Vagina (tissue), 2 donors: ENCODE measurements around the gene RAB27A. TPM values are rescaled to one million over a fixed set of nuclear protein-coding genes. Genes with fewer than 3 reads are reported as not detected.

Source experiments
- DNase-seq, 2 donors: peaks; one replicate each; pipeline ENCODE4 v3.0.0-alpha.2; 2017; ENCODE audit errors: extremely low spot score in 2 of 2
- H3K27ac ChIP-seq: fragments of 200-600 bp; sonication (generic); one replicate; pipeline ENCODE4 v1.5.1; 2019
- H3K27me3 ChIP-seq: fragments of 200-600 bp; sonication (generic); one replicate; pipeline ENCODE4 v1.5.1; 2019
- H3K36me3 ChIP-seq, 2 donors: fragments of 200-600 bp; sonication (generic); one replicate each; pipeline ENCODE4 v1.5.1; 2017 to 2019
- H3K4me1 ChIP-seq: fragments of 200-600 bp; sonication (generic); one replicate; pipeline ENCODE4 v1.5.1; 2019
- H3K4me3 ChIP-seq, 2 donors: fragments of 200-600 bp; sonication (generic); 1 replicate in 1 of 2; 2 replicates in 1 of 2; pipeline ENCODE4 v1.5.1; 2016 to 2019
- H3K9me3 ChIP-seq: fragments of 200-600 bp; sonication (generic); one replicate; pipeline ENCODE4 v1.5.1; 2019
- POLR2A ChIP-seq, 2 donors: fragments of 450-650 bp; IDR thresholded peaks; one replicate each; pipeline ENCODE4 v1.6.1; 2017; ENCODE audit warnings: antibody characterized with exemption in 2 of 2, mild to moderate bottlenecking in 2 of 2, moderate library complexity in 2 of 2
- POLR2AphosphoS5 ChIP-seq, 2 donors: sonication (generic); formaldehyde crosslinking; IDR thresholded peaks; one replicate each; pipeline ENCODE4 v1.9.0; 2017; ENCODE audit warnings: antibody characterized with exemption in 2 of 2, mild to moderate bottlenecking in 2 of 2, low read depth in 1 of 2; ENCODE audit not compliant: insufficient read depth in 1 of 2
- intact Hi-C: fragments of 100-400 bp; cut with DNase I; formaldehyde crosslinking; loops from one replicate; pipeline ENCODE4 v1.15.1; 2023
- total RNA-seq: library from RNA; depleted of rRNA; stranded (reverse); fragments of >200 nt; gene quantifications from one replicate; pipeline ENCODE4 v1.2.3, GENCODE V29; 2016
- TF ChIP-seq, protein P1 (sequence below), 3 experiments: fragments of 450-650 bp in 2 of 3; fragments of 200-600 bp in 1 of 3; sonication (generic) in 1 of 3; IDR thresholded peaks; one replicate each; pipeline ENCODE4 v1.5.1; 2017 to 2019; ENCODE audit warnings: antibody characterized with exemption in 3 of 3, mild to moderate bottlenecking in 2 of 3, moderate library complexity in 2 of 3

RAB27A gene
- total RNA-seq, 1 donor from 2014 or later = 29.5 TPM

DNA sequence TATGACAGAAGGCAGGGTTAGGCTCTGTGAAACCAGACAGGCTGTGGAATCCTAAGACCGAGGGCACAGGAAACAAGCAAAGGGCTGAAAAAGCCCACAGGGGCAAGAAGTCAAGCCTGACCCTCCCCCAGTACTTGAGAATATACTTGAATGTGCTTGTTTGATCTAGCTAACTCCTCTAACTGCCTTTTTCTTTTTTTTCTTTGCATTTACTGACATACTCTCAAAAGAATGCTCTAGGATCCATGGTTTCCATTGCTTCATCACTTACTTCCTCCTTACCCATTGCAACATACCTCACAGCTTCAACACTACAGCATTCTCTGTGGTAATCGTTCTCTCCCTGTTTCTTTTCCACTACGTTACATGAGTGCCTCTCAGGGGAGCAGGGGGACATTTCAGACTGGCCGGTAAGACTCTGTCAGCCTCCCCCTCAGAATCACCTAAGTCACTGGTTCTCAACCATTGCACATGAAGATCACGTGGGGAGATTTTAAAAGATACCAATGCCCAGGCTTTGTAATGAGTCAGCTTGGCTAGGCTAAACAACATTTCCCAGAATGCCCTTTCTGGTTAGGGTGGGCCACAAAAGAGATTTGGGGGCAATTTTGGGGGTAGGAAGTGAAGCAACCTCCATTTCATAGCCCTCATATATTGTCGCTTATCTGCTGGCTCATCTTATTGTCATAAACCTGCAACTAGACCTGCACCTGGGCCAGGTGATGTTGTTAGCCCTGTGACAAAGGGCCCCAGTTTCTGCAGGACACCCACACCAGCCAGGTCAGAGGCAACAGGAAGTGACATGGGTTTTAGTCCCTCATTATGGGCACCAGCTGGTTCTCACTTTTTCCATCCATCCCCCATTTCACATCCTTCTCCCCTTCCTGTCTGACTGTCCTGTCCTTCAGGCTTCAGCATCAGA lies 68.3 kb downstream of the RAB27A start:
- H3K4me3 ChIP-seq = no peak overlapping the region
- peaks cover 9% of the 10 kb centered on the region for H3K4me1 ChIP-seq
- H3K36me3 ChIP-seq = peaks cover 0 to 6% of the 10 kb centered on the region in 2 donors
- DNase-seq = no peak
- H3K27me3 ChIP-seq = no peaks in the 10 kb centered on the region
- peak overlapping the region; percentile 62 for H3K27ac ChIP-seq
- intact Hi-C loops = no loop called here
- TF ChIP-seq POLR2AphosphoS5 (IDR thresholded peaks at IDR 0.05; ENCODE audit: insufficient read depth in 1 of 2, low read depth in 1 of 2) (peak in 1 of 2 donors; percentile 59), POLR2A (IDR thresholded peaks at IDR 0.05) (no peak)
- TF ChIP-seq, protein P1, sequence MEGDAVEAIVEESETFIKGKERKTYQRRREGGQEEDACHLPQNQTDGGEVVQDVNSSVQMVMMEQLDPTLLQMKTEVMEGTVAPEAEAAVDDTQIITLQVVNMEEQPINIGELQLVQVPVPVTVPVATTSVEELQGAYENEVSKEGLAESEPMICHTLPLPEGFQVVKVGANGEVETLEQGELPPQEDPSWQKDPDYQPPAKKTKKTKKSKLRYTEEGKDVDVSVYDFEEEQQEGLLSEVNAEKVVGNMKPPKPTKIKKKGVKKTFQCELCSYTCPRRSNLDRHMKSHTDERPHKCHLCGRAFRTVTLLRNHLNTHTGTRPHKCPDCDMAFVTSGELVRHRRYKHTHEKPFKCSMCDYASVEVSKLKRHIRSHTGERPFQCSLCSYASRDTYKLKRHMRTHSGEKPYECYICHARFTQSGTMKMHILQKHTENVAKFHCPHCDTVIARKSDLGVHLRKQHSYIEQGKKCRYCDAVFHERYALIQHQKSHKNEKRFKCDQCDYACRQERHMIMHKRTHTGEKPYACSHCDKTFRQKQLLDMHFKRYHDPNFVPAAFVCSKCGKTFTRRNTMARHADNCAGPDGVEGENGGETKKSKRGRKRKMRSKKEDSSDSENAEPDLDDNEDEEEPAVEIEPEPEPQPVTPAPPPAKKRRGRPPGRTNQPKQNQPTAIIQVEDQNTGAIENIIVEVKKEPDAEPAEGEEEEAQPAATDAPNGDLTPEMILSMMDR (IDR thresholded peaks at IDR 0.05) = peak in 1 of 3 experiments; percentile 6
- H3K9me3 ChIP-seq = no peaks in the 10 kb centered on the region

DNA sequence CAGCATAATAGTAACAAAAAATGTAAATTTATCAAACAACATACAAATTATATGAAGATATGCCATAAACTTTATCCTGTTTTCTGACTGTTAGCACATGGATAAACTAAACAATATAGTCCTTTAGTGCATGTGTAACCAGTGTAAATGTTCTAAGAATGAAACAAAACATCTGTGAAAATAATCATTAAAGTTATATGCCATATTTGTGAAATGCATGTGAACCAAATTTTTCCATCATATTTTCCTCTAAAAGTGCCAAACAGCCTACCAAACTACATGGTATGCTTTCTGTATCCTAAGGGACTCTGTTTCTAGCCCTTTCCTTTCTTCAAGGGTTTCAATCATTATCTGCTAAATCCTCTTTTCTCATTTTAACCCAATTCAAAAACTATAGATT lies 69.0 kb downstream of the RAB27A start:
- Histone ChIP-seq H3K27me3 (no peaks in the 10 kb centered on the region), H3K9me3 (no peaks in the 10 kb centered on the region), H3K4me1 (peaks cover 9% of the 10 kb centered on the region), H3K4me3 (no peak overlapping the region), H3K36me3 (peaks cover 0 to 6% of the 10 kb centered on the region in 2 donors), H3K27ac (no peak overlapping the region)
- intact Hi-C loops = no loop called here
- TF ChIP-seq, protein P1 (IDR thresholded peaks at IDR 0.05) = no peak
- TF ChIP-seq POLR2A (IDR thresholded peaks at IDR 0.05) (no peak), POLR2AphosphoS5 (IDR thresholded peaks at IDR 0.05; ENCODE audit: insufficient read depth in 1 of 2, low read depth in 1 of 2) (no peak)
- DNase-seq = no peak

DNA sequence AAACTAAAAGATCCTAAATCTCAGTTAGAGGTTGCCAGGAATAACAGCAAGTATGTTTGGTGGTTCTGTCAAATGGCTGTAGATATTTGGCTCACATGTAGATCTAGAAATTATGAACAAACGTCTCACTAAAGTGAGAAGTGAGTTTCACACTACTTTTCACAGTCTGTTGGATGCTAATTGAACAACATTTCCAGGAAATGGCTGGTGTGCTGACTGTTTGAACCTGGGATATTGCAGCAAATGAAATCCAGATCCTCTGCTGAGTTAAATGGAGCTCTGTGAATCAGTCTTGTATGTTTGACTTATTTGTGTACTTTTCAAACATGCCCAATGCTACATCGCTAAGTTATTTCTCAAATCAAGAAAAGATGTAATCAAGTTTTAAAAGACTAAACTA lies 71.6 kb downstream of the RAB27A start:
- TF ChIP-seq POLR2AphosphoS5 (IDR thresholded peaks at IDR 0.05; ENCODE audit: insufficient read depth in 1 of 2, low read depth in 1 of 2) (no peak), POLR2A (IDR thresholded peaks at IDR 0.05) (no peak)
- TF ChIP-seq, protein P1 (IDR thresholded peaks at IDR 0.05) = no peak
- DNase-seq = no peak
- no peaks in the 10 kb centered on the region for H3K27me3 ChIP-seq
- H3K4me1 ChIP-seq = peaks cover 9% of the 10 kb centered on the region
- H3K4me3 ChIP-seq = no peak overlapping the region
- peak overlapping the region; percentile 11 for H3K27ac ChIP-seq
- intact Hi-C loops = no loop called here
- no peaks in the 10 kb centered on the region for H3K9me3 ChIP-seq
- peaks cover 0 to 5% of the 10 kb centered on the region in 2 donors for H3K36me3 ChIP-seq

DNA sequence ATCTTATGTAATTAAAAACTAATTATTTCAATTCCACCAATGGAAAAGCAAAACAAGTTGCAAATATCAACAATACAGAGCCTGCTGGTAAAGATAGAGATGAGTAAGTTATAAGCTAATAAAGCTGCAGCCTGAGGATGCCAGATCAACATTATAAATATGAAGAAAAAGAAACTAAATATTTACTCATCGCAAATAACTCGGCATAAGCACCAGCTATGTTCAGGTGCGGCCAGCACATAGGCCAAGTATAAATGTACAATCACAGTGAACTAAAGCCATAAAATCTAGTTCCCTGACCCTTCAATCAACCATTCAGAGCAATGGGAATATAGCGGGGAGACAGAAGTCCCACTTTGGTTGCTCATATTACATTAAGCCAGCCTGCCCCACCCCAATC lies 85.1 kb downstream of the RAB27A start:
- H3K27me3 ChIP-seq = no peaks in the 10 kb centered on the region
- no peak overlapping the region for H3K4me3 ChIP-seq
- intact Hi-C loops = no loop called here
- DNase-seq = no peak
- peaks cover 0 to 5% of the 10 kb centered on the region in 2 donors for H3K36me3 ChIP-seq
- no peaks in the 10 kb centered on the region for H3K9me3 ChIP-seq
- no peak overlapping the region for H3K27ac ChIP-seq
- no peaks in the 10 kb centered on the region for H3K4me1 ChIP-seq
- no peak for TF ChIP-seq POLR2AphosphoS5 (IDR thresholded peaks at IDR 0.05; ENCODE audit: insufficient read depth in 1 of 2, low read depth in 1 of 2)
- TF ChIP-seq, protein P1 (IDR thresholded peaks at IDR 0.05) = no peak
- no peak for TF ChIP-seq POLR2A (IDR thresholded peaks at IDR 0.05)

DNA sequence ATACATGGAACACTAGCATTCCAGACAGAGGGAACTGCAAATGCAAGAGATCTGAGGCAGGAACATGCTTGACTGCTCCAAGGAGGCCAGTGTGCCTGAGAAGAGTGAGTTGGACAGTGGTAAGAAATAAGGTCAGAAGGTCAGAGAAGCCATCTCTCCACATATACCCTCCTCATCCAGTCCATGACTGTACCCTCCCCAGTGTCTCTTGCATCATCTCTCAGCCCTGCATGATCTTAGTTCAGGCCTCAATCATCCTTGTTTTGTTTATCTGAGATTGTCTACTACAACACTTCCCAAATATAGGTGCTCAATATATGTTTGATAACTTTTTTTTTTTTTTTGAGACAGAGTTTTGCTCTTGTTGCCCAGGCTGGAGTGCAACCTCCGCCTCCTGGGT lies 87.4 kb downstream of the RAB27A start:
- Histone ChIP-seq H3K36me3 (peaks cover 0 to 5% of the 10 kb centered on the region in 2 donors), H3K9me3 (no peaks in the 10 kb centered on the region), H3K4me3 (no peak overlapping the region), H3K27ac (no peak overlapping the region), H3K27me3 (no peaks in the 10 kb centered on the region), H3K4me1 (peaks cover 8% of the 10 kb centered on the region)
- intact Hi-C loops = no loop called here
- TF ChIP-seq POLR2AphosphoS5 (IDR thresholded peaks at IDR 0.05; ENCODE audit: insufficient read depth in 1 of 2, low read depth in 1 of 2) = no peak
- TF ChIP-seq, protein P1 (IDR thresholded peaks at IDR 0.05) = no peak
- TF ChIP-seq POLR2A (IDR thresholded peaks at IDR 0.05) = no peak
- DNase-seq = no peak
